T-helper 1 cell treated with Interleukin-12 subunit alpha and Interleukin-12 subunit beta and Interleukin-4 antibody, amounts not matched to agents 30 μg/mL and 1 μg/mL, for 36 hours (primary cell): ENCODE measurements around the gene CENPP.

Source experiments
- H3K27ac Mint-ChIP-seq: one replicate; pipeline ENCODE4 v1.8.0; 2021; ENCODE audit warnings: mild to moderate bottlenecking, mixed read lengths
- H3K27me3 Mint-ChIP-seq: one replicate; pipeline ENCODE4 v1.8.0; 2021; ENCODE audit warnings: low read depth, mixed read lengths
- H3K36me3 Mint-ChIP-seq: one replicate; pipeline ENCODE4 v1.8.0; 2021; ENCODE audit warnings: low read depth, mixed read lengths
- H3K4me1 Mint-ChIP-seq: one replicate; pipeline ENCODE4 v1.8.0; 2021; ENCODE audit warnings: low read depth, mixed read lengths
- H3K4me3 Mint-ChIP-seq: one replicate; pipeline ENCODE4 v1.8.0; 2021; ENCODE audit warnings: mild to moderate bottlenecking, moderate library complexity, mixed read lengths
- H3K9me3 Mint-ChIP-seq: one replicate; pipeline ENCODE4 v1.8.0; 2021; ENCODE audit warnings: mixed read lengths

The CENPP gene

DNA sequence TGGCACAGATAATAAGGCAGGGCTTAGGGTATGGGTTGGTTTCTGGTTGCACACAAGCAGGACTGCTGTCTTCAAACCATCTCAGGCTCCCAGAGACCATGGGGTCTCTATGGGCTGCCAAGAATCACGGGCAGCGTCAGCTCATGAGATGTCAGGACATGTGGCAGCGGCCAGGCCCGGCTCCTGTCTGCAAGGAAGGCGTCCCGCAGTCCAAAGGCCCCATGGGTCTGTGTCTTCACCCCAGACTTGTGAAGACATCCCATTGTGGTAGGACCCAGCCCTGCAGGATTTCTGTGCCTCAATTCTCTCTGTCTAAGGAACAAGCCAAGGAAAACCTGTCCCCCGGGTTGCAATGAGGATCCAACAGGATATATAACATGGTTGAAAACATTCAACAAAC is 311.6 kb downstream of the CENPP start:
- H3K4me3 Mint-ChIP-seq: no peak overlapping the region
- H3K9me3 Mint-ChIP-seq: no peaks in the 10 kb centered on the region
- peaks cover 35% of the 10 kb centered on the region for H3K36me3 Mint-ChIP-seq
- H3K4me1 Mint-ChIP-seq: peaks cover 9% of the 10 kb centered on the region
- H3K27me3 Mint-ChIP-seq: no peaks in the 10 kb centered on the region
- H3K27ac Mint-ChIP-seq: no peak overlapping the region

DNA sequence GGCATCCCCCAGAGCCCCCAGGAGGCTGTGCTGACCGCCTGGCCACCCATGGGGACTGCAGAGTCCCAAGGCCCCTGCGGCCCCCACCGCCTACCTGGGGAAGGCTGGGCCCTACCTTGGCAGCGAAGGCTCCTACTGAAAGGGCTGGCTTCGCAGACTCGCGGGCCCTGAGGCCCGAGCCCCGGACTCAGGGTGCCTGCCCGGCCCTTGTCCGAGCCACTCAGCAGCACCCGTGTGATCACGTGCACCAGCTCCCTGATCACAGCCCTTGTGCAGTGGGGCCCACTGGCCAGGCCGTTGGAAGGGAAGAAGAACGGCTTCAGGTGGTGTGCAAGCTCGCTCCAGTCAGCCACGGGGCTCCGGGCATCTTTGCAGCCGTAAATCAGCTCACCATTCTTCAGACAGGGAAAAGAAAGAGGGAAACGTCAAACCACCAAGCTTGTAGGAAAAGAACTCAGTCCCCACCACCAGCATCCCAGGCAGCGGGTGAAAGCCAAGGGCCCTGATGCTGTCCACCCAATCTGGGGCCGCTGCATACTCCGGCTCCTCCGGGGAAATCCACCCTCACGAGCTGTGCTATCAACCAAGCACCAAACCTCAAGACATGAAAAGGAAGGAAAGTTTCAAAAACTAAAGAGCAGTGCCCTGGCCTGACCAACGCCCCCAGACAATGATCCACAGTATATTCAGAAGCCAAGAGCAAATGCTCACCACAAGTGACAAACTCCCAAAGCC is 312.3 kb downstream of the CENPP start:
- H3K27me3 Mint-ChIP-seq: no peaks in the 10 kb centered on the region
- H3K9me3 Mint-ChIP-seq: no peaks in the 10 kb centered on the region
- H3K4me3 Mint-ChIP-seq: no peak overlapping the region
- peaks cover 32% of the 10 kb centered on the region for H3K36me3 Mint-ChIP-seq
- H3K4me1 Mint-ChIP-seq: peaks cover 7% of the 10 kb centered on the region
- no peak overlapping the region for H3K27ac Mint-ChIP-seq

GRCh38 chr9:92638621-92639101 is 312.9 kb downstream of the CENPP start:
- H3K27me3 Mint-ChIP-seq: no peaks in the 10 kb centered on the region
- H3K4me3 Mint-ChIP-seq: no peak overlapping the region
- H3K36me3 Mint-ChIP-seq: peaks cover 30% of the 10 kb centered on the region
- H3K4me1 Mint-ChIP-seq: peaks cover 7% of the 10 kb centered on the region
- H3K9me3 Mint-ChIP-seq: no peaks in the 10 kb centered on the region
- H3K27ac Mint-ChIP-seq: no peak overlapping the region

GRCh38 chr9:92639124-92639523 is 313.4 kb downstream of the CENPP start:
- Mint-ChIP-seq H3K4me1 (peaks cover 7% of the 10 kb centered on the region), H3K9me3 (no peaks in the 10 kb centered on the region), H3K36me3 (peaks cover 32% of the 10 kb centered on the region), H3K4me3 (no peak overlapping the region), H3K27me3 (no peaks in the 10 kb centered on the region), H3K27ac (no peak overlapping the region)

DNA sequence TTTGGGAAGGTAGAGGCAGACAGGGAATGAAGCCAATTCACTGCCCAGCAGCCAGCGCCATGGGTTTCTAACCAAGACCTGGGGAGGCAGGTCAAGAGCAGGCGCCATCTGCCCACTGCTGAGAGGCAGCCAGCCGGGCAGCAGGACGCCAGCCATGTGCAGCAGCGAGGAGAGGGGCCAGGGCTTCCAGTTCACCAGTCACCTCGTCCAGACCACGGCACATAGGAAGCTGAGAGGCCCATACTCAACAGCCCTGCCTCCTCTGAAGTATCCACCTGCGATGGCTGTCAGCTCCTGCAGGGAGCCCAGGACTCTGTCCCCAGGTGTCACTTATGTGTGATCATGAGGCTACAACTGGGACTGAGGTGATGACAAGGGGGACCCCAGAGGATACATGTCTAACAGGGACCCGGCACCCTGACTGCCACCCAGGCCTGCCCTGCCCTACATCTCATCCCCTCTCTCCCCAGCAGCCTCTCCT is 314.1 kb downstream of the CENPP start:
- H3K27ac Mint-ChIP-seq: no peak overlapping the region
- H3K36me3 Mint-ChIP-seq: peaks cover 33% of the 10 kb centered on the region
- no peaks in the 10 kb centered on the region for H3K27me3 Mint-ChIP-seq

GRCh38 chr9:92640398-92641091 is 314.8 kb downstream of the CENPP start:
- peaks cover 2% of the 10 kb centered on the region for H3K4me1 Mint-ChIP-seq
- no peak overlapping the region for H3K27ac Mint-ChIP-seq
- H3K36me3 Mint-ChIP-seq: peaks cover 41% of the 10 kb centered on the region
- no peaks in the 10 kb centered on the region for H3K9me3 Mint-ChIP-seq
- no peaks in the 10 kb centered on the region for H3K27me3 Mint-ChIP-seq
- no peak overlapping the region for H3K4me3 Mint-ChIP-seq

More for the DNA sequence above, 314.1 kb downstream of the CENPP start:
- Mint-ChIP-seq H3K4me1 (peaks cover 2% of the 10 kb centered on the region), H3K4me3 (no peak overlapping the region), H3K9me3 (no peaks in the 10 kb centered on the region)

GRCh38 chr9:92641092-92641809 is 315.5 kb downstream of the CENPP start:
- peaks cover 2% of the 10 kb centered on the region for H3K4me1 Mint-ChIP-seq
- peaks cover 48% of the 10 kb centered on the region for H3K36me3 Mint-ChIP-seq
- H3K27me3 Mint-ChIP-seq: no peaks in the 10 kb centered on the region
- no peaks in the 10 kb centered on the region for H3K9me3 Mint-ChIP-seq
- no peak overlapping the region for H3K27ac Mint-ChIP-seq
- no peak overlapping the region for H3K4me3 Mint-ChIP-seq

DNA sequence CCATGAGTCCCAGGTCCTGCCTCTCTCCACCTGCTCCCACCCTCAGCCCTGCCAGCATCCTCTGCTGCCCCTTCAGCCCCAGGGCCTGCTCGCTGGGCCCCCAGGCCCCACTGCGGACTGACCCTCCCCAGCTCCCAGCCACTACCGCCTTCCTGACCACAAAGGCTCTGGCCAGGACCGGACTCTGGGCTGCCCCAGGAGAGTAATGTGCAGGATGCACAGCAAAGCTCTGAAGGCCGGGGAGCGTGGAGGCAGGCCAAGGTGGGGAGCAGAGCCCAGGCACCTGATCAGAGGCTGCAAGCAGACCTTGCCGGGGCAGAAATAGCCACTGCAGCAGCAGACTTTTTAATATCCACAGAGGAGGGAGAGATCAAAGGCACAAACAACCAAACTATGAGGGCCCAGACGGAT is 316.3 kb downstream of the CENPP start:
- H3K4me1 Mint-ChIP-seq: peaks cover 2% of the 10 kb centered on the region
- H3K4me3 Mint-ChIP-seq: no peak overlapping the region
- peaks cover 51% of the 10 kb centered on the region for H3K36me3 Mint-ChIP-seq
- no peaks in the 10 kb centered on the region for H3K27me3 Mint-ChIP-seq
- no peaks in the 10 kb centered on the region for H3K9me3 Mint-ChIP-seq
- H3K27ac Mint-ChIP-seq: no peak overlapping the region

GRCh38 chr9:92642564-92642963 is 316.8 kb downstream of the CENPP start:
- H3K27me3 Mint-ChIP-seq: no peaks in the 10 kb centered on the region
- peaks cover 2% of the 10 kb centered on the region for H3K4me1 Mint-ChIP-seq

DNA sequence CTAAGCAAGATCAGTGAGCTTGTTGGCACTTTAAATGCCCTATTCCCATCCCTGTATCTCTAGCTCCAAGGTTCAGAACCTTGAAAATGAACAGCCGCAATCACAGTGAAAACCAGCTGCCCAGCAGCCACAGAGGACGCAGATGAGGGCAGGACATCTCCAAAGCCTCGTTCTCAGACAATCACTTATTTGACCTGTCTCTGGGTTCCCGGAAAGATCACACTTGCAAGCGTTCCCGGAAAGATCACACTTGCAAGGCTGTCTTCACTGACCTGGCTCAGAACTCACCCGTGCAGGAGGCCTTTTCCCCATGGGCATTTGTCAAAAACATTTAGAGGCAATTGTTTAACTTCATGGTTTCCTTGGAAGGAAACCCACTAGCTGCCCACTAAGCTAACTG is 318.5 kb downstream of the CENPP start:
- Mint-ChIP-seq H3K27me3 (no peaks in the 10 kb centered on the region), H3K27ac (no peak overlapping the region), H3K4me3 (no peak overlapping the region), H3K4me1 (peaks cover 2% of the 10 kb centered on the region), H3K9me3 (no peaks in the 10 kb centered on the region), H3K36me3 (peaks cover 56% of the 10 kb centered on the region)

More at GRCh38 chr9:92642564-92642963, 316.8 kb downstream of the CENPP start:
- Mint-ChIP-seq H3K4me3 (no peak overlapping the region), H3K27ac (no peak overlapping the region), H3K9me3 (no peaks in the 10 kb centered on the region), H3K36me3 (peaks cover 54% of the 10 kb centered on the region)

- Mint-ChIP-seq H3K27me3 (no peaks in the 10 kb centered on the region), H3K9me3 (no peaks in the 10 kb centered on the region), H3K36me3 (peaks cover 56% of the 10 kb centered on the region), H3K4me3 (no peak overlapping the region), H3K4me1 (peaks cover 2% of the 10 kb centered on the region), H3K27ac (no peak overlapping the region)
These were observed 319.3 kb downstream of the CENPP start for GRCh38 chr9:92645041-92645440.

DNA sequence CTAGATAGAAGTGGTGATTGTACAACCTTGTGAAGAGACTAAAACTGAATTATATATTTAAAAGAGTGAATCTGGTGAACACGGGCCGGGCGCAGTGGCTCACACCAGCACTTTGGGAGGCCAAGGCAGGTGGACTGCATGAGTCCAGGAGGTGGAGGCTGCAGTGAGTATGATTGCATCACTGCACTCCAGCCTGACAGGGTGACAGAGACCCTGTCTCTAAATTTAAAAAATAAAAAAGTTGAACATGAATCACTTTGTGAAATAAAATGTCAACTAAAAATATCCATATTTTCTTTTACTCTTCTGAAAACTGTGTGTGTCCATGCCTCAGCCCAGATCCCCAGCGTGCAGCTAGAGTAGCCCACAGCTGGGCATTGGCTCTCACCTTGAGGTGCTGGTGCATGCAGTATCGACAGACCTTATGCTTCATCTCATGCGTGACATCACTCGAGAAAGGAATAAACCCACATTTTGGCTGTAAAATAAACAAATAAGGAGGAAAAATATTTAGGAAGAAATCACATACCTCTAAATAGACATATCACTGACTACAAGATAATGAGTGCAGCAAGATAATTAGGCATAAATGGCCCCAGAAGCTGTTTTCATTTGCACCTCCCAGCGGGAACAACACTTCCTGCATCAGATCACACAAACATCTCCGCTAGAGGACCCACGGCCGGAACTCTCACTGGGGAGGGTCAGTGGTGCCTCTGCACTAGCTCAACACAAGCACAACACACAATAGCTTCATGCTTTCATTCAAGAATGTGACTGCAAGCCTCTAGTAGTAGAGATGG is 322.1 kb downstream of the CENPP start:
- Mint-ChIP-seq H3K27me3 (no peaks in the 10 kb centered on the region), H3K36me3 (peaks cover 52% of the 10 kb centered on the region), H3K4me1 (peaks cover 3% of the 10 kb centered on the region), H3K4me3 (no peak overlapping the region), H3K27ac (no peak overlapping the region), H3K9me3 (no peaks in the 10 kb centered on the region)

DNA sequence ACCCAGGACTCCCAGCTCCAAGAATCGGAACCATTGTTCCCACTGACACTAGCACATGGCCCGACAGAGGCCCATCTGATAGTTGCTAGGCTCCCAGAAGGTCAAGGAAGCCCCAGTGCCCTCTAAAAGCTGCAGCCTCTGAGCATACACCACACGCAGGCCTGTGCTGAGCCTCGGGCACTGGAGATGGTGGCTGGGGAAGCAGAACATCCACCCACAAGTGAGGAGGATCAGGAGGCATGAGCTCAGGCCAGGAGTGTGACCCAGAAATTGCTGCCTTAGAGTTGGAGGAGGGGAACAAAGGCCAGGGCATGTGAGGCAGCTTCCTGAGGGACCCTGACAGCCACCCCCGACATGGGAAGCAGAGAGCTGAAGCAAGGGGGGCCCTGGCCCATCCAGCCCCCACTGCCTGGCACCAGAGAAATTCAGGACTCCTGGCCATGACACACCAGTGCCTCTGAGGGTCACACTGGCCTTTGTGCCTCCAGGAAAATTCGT is 322.8 kb downstream of the CENPP start:
- Mint-ChIP-seq H3K4me3 (no peak overlapping the region), H3K27ac (no peak overlapping the region), H3K9me3 (no peaks in the 10 kb centered on the region), H3K4me1 (peaks cover 3% of the 10 kb centered on the region), H3K36me3 (peaks cover 52% of the 10 kb centered on the region), H3K27me3 (no peaks in the 10 kb centered on the region)

DNA sequence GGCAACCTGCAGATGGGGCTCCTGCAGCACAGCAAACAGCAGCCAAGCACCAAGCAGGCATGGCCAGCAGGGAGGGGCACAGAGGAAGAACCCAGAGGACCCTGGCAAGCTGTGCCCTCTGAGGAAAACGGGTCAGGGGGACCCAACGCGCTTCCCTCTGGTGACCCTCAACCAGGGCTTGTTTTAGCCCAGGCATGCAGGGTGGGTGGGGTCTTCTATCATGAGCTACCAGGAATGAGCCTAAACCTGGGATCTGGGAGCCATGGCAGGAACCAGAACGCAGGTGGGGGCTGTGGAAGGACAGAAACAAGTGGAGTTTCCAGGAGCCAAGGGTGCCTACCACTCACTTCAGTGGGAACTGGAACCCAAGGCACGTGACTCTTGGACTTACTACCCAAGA is 323.3 kb downstream of the CENPP start:
- H3K36me3 Mint-ChIP-seq: peaks cover 52% of the 10 kb centered on the region
- H3K27ac Mint-ChIP-seq: no peak overlapping the region
- H3K27me3 Mint-ChIP-seq: no peaks in the 10 kb centered on the region
- H3K4me1 Mint-ChIP-seq: peaks cover 3% of the 10 kb centered on the region
- no peak overlapping the region for H3K4me3 Mint-ChIP-seq
- no peaks in the 10 kb centered on the region for H3K9me3 Mint-ChIP-seq
